ENCODE data around the gene ENTHD1.

Gene ENTHD1

GRCh38 chr22:39719559-39720450 is 173.8 kb downstream of the ENTHD1 start:
- no peak for DNase-seq (ENCODE audit: low read depth)
- TF ChIP-seq MAX (IDR thresholded peaks at IDR 0.05; ENCODE audit: low read depth, low read length): no peak
- TF ChIP-seq CTCF (IDR thresholded peaks at IDR 0.05; ENCODE audit: low read depth, low read length): no peak
- no peak for TF ChIP-seq POLR2A (IDR thresholded peaks at IDR 0.05; ENCODE audit: extremely low read depth, insufficient read length)
- no peak for TF ChIP-seq MYC (IDR thresholded peaks at IDR 0.05; ENCODE audit: low read depth, low read length)

DNA sequence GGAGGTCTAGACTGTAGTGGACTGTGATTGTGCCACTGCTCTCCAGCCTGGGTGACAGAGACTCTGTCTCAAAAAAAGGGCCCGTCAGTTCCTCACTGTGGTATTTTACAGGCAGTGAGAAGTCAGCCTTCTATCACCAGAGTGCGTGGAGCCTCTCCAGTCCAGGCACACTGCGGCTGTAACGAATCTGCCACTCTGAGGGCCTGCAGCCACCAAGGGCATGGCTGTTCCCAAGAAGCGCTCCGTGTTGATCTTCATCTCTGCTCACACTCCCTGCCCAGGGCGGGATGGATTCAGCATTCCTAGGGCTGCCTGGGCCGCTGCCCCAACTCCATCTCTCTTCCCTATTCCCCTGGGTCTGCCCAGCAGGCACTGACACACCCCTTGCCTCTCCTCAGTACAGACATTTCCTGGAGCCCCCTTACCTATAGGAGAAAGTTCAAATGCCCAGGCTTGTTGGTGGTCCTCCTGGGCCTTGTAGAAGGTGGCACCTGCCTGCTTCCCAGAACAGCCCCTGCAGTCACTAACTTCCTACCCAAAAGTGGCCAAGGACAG is 174.6 kb downstream of the ENTHD1 start:
- TF ChIP-seq CTCF (IDR thresholded peaks at IDR 0.05; ENCODE audit: low read depth, low read length) (no peak), MAX (IDR thresholded peaks at IDR 0.05; ENCODE audit: low read depth, low read length) (no peak), MYC (IDR thresholded peaks at IDR 0.05; ENCODE audit: low read depth, low read length) (no peak), POLR2A (IDR thresholded peaks at IDR 0.05; ENCODE audit: extremely low read depth, insufficient read length) (no peak)
- no peak for DNase-seq (ENCODE audit: low read depth)
- H3K4me3 ChIP-seq (ENCODE audit: low read depth, low read length): no peak overlapping the region

More at GRCh38 chr22:39719559-39720450, 173.8 kb downstream of the ENTHD1 start:
- no peak overlapping the region for H3K4me3 ChIP-seq (ENCODE audit: low read depth, low read length)

GRCh38 chr22:39718206-39718605 is 175.4 kb downstream of the ENTHD1 start:
- H3K4me3 ChIP-seq (ENCODE audit: low read depth, low read length): no peak overlapping the region
- DNase-seq (ENCODE audit: low read depth): no peak
- TF ChIP-seq MAX (IDR thresholded peaks at IDR 0.05; ENCODE audit: low read depth, low read length): no peak
- no peak for TF ChIP-seq CTCF (IDR thresholded peaks at IDR 0.05; ENCODE audit: low read depth, low read length)
- no peak for TF ChIP-seq MYC (IDR thresholded peaks at IDR 0.05; ENCODE audit: low read depth, low read length)
- no peak for TF ChIP-seq POLR2A (IDR thresholded peaks at IDR 0.05; ENCODE audit: extremely low read depth, insufficient read length)

- TF ChIP-seq MAX (IDR thresholded peaks at IDR 0.05; ENCODE audit: low read depth, low read length) (no peak), CTCF (IDR thresholded peaks at IDR 0.05; ENCODE audit: low read depth, low read length) (no peak), POLR2A (IDR thresholded peaks at IDR 0.05; ENCODE audit: extremely low read depth, insufficient read length) (no peak), MYC (IDR thresholded peaks at IDR 0.05; ENCODE audit: low read depth, low read length) (no peak)
- no peak for DNase-seq (ENCODE audit: low read depth)
- no peak overlapping the region for H3K4me3 ChIP-seq (ENCODE audit: low read depth, low read length)
These were observed 176.5 kb downstream of the ENTHD1 start for GRCh38 chr22:39717099-39717498.

- no peak for TF ChIP-seq CTCF (IDR thresholded peaks at IDR 0.05; ENCODE audit: low read depth, low read length)
- TF ChIP-seq MYC (IDR thresholded peaks at IDR 0.05; ENCODE audit: low read depth, low read length): no peak
- no peak for TF ChIP-seq MAX (IDR thresholded peaks at IDR 0.05; ENCODE audit: low read depth, low read length)
- no peak for TF ChIP-seq POLR2A (IDR thresholded peaks at IDR 0.05; ENCODE audit: extremely low read depth, insufficient read length)
- DNase-seq (ENCODE audit: low read depth): no peak
- no peak overlapping the region for H3K4me3 ChIP-seq (ENCODE audit: low read depth, low read length)
These were observed 177.0 kb downstream of the ENTHD1 start for GRCh38 chr22:39716534-39716933.

All from NB4 (cell line).